Measurements from ENCODE around the gene SERPINE2. TPM values are rescaled to one million over a fixed set of nuclear protein-coding genes. Genes with fewer than 3 reads are reported as not detected.

Gene SERPINE2
- total RNA-seq, 1 donor from 2014 or later = 5.6 TPM

DNA sequence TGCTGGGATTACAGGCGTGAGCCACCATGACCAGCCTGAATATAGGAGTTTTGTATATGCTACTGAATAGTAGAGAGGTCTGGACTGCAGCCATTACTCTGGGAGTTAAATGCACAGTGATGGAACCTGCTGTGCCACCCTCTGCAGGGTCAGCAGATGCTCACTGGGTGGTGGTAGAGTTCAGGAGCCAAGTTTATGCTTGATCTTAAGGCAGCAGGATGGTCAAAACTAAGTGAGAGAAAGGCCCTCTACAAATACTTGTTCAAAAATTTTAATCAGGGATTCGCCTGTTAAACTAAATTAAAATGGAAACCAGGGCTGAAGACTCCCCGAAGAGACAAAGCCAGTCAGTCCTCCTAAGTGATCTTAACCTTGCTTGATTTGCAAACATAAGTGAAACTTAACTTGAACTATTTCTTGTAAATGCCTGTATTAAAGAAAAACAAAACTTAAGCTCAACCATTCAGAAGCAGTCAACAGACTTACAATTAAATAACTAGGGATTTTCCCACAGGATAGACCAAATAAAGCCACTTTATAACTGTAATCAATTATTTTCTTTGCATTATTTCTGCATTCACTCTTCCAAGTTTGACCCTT, 89.7 kb downstream of the SERPINE2 start:
- H3K4me1 ChIP-seq = peaks cover 28% of the 10 kb centered on the region
- no peak overlapping the region for H3K4me3 ChIP-seq
- no peaks in the 10 kb centered on the region for H3K36me3 ChIP-seq
- intact Hi-C loops (cut with DNase I) = no loop called here
- H3K9me3 ChIP-seq = no peaks in the 10 kb centered on the region
- H3K27ac ChIP-seq = no peak overlapping the region
- H3K27me3 ChIP-seq (ENCODE audit: low read depth) = no peaks in the 10 kb centered on the region
- DNase-seq (no peak), ATAC-seq (no peak)
- TF ChIP-seq, protein P1, sequence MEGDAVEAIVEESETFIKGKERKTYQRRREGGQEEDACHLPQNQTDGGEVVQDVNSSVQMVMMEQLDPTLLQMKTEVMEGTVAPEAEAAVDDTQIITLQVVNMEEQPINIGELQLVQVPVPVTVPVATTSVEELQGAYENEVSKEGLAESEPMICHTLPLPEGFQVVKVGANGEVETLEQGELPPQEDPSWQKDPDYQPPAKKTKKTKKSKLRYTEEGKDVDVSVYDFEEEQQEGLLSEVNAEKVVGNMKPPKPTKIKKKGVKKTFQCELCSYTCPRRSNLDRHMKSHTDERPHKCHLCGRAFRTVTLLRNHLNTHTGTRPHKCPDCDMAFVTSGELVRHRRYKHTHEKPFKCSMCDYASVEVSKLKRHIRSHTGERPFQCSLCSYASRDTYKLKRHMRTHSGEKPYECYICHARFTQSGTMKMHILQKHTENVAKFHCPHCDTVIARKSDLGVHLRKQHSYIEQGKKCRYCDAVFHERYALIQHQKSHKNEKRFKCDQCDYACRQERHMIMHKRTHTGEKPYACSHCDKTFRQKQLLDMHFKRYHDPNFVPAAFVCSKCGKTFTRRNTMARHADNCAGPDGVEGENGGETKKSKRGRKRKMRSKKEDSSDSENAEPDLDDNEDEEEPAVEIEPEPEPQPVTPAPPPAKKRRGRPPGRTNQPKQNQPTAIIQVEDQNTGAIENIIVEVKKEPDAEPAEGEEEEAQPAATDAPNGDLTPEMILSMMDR (IDR thresholded peaks at IDR 0.05) = no peak

- ATAC-seq (no peak), DNase-seq (no peak)
- Histone ChIP-seq H3K36me3 (no peaks in the 10 kb centered on the region), H3K4me1 (peaks cover 35% of the 10 kb centered on the region), H3K27ac (no peak overlapping the region), H3K9me3 (no peaks in the 10 kb centered on the region), H3K27me3 (ENCODE audit: low read depth) (no peaks in the 10 kb centered on the region), H3K4me3 (no peak overlapping the region)
- TF ChIP-seq, protein P1 (IDR thresholded peaks at IDR 0.05) = no peak
- intact Hi-C loops (cut with DNase I) = no loop called here
Observed at GRCh38 chr2:223947711-223948205, 91.3 kb downstream of the SERPINE2 start.

GRCh38 chr2:223945755-223946154, 93.3 kb downstream of the SERPINE2 start:
- peak overlapping the region; percentile 94 for H3K4me3 ChIP-seq
- no peak for ATAC-seq
- peak overlapping the region; percentile 96 for H3K27ac ChIP-seq

DNA sequence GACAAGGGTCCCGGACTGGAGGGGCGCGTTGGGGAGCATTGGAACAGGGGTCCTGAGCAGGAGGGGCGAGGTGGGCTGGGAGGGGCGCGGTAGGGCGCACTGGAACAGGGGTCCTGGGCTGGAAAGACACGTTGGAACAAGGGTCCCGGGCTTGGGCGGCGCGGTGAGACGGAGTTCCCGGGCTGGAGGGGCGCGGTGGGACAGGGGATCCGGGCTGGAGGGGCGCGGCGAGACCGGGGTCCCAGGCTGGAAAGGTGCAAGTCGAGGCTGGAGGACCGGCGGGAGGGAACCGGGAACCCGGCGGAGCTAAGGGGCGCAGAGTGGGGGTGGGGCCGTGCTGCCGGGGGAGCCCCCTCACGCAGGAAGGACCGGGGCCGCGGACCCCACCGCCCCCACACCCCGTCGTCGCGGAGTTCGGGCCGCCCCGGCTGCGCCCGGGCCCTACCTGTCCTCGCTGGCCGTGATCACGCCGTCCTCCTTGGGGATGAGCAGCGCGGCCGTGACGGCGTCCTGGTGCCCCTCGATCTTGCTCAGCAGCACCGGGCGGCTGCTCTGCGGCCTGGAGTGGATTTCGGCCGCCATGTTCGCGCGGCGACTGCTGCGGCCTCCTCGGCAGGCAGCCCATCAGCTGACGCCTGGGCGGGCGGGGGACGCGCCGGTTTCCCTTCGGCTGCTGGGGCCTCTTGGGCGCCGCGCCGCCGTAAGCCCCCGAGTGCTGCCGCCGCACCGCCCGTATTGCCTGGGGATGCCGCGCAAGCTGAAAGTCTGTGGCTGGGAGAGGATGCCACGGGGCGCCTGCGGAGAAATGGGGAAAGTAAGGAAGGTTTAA, 94.2 kb downstream of the SERPINE2 start, which contains the start of gene WDFY1:
Gene WDFY1 (minus strand): TSS at position 633 of the 829 bp plus-strand sequence. CDS start 51 bp downstream, at position 582.
- Histone ChIP-seq H3K36me3 (no peaks in the 10 kb centered on the region), H3K27me3 (ENCODE audit: low read depth) (no peaks in the 10 kb centered on the region), H3K4me3 (peak within 1 kb of the TSS; percentile 94), H3K4me1 (peaks cover 30% of the 10 kb centered on the region), H3K9me3 (no peaks in the 10 kb centered on the region), H3K27ac (peak within 1 kb of the TSS; percentile 96)
- DNase-seq = peak; percentile 93
- TF ChIP-seq, protein P1 (IDR thresholded peaks at IDR 0.05) = no peak
- ATAC-seq = peak; percentile 98
- intact Hi-C loops (cut with DNase I) = no loop called here

More at GRCh38 chr2:223945755-223946154, 93.3 kb downstream of the SERPINE2 start:
- no peak for DNase-seq
- Histone ChIP-seq H3K27me3 (ENCODE audit: low read depth) (no peaks in the 10 kb centered on the region), H3K36me3 (no peaks in the 10 kb centered on the region), H3K4me1 (peaks cover 37% of the 10 kb centered on the region), H3K9me3 (no peaks in the 10 kb centered on the region)
- TF ChIP-seq, protein P1 (IDR thresholded peaks at IDR 0.05) = no peak
- intact Hi-C loops (cut with DNase I) = no loop called here

DNA sequence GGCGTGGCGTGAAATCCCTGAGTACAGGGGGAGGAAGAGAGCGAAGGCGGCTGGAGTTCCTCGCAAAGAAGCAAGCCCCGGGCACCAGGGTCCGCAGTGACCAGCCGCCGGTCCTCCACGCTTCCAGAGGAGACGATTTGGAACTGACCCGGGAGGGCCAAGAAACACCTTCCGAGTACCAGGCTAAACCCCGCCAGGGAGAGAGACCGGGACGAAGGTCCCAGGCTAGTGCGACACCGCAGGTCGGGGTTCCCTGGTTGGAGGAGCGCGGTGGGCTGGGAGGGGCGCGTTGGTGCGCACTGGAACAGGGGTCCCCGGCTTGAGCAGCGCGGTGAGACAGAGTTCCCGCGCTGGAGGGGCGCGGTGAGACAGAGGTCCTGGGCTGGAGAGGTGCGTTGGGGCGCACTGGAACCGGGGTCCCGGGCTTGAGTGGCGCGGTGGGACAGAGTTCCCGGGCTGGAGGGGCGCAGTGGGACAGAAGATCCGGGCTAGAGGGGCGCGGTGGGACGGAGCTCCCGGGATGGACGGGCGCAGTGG, 94.9 kb downstream of the SERPINE2 start:
- Histone ChIP-seq H3K27me3 (ENCODE audit: low read depth) (no peaks in the 10 kb centered on the region), H3K36me3 (no peaks in the 10 kb centered on the region), H3K4me3 (peak overlapping the region; percentile 94), H3K27ac (peak overlapping the region; percentile 96), H3K9me3 (no peaks in the 10 kb centered on the region), H3K4me1 (peaks cover 32% of the 10 kb centered on the region)
- DNase-seq = peak; percentile 64
- ATAC-seq = peak; percentile 73 to 77
- intact Hi-C loops (cut with DNase I) = no loop called here
- TF ChIP-seq, protein P1 (IDR thresholded peaks at IDR 0.05) = no peak
